ENCODE measurements around the gene MTERF4.
"Not testable (repeated sequence)": the region's sequence is repeated elsewhere in the genome, so short reads cannot be mapped to it uniquely, and the experiment has no call there.

Gene MTERF4

GRCh38 chr2:241112592-241112991 lies 10.5 kb upstream of the MTERF4 start:
- DNase-seq, result no peak

GRCh38 chr2:241112046-241112445 lies 10.0 kb upstream of the MTERF4 start:
- no peak for DNase-seq

- DNase-seq, result no peak
These were observed 9.3 kb upstream of the MTERF4 start for GRCh38 chr2:241111440-241111805.

- no peak for DNase-seq
These were observed 8.7 kb upstream of the MTERF4 start for GRCh38 chr2:241110607-241111439.

GRCh38 chr2:241110089-241110606 lies 8.1 kb upstream of the MTERF4 start:
- DNase-seq, result no peak

- no peak for DNase-seq
These were observed 7.4 kb upstream of the MTERF4 start for GRCh38 chr2:241109210-241110088.

- no peak for DNase-seq
These were observed 6.5 kb upstream of the MTERF4 start for GRCh38 chr2:241108271-241109209.

GRCh38 chr2:241107031-241107783 lies 5.1 kb upstream of the MTERF4 start:
- no peak for DNase-seq

GRCh38 chr2:241105641-241106040 lies 3.6 kb upstream of the MTERF4 start:
- no peak for DNase-seq

GRCh38 chr2:241104611-241105010 lies 2.5 kb upstream of the MTERF4 start:
- not testable (repeated sequence) for DNase-seq

GRCh38 chr2:241103176-241103595 lies 1.1 kb upstream of the MTERF4 start:
- no peak for DNase-seq

GRCh38 chr2:241099246-241099645 lies 2.8 kb downstream of the MTERF4 start:
- DNase-seq, result no peak

GRCh38 chr2:241096979-241097378 lies 5.1 kb downstream of the MTERF4 start:
- no peak for DNase-seq

- DNase-seq, result no peak
These were observed 6.3 kb downstream of the MTERF4 start for GRCh38 chr2:241095594-241096290.

- no peak for DNase-seq
These were observed 7.1 kb downstream of the MTERF4 start for GRCh38 chr2:241094924-241095420.

- DNase-seq, result no peak
These were observed 7.9 kb downstream of the MTERF4 start for GRCh38 chr2:241094172-241094571.

- not testable (repeated sequence) for DNase-seq
These were observed 8.8 kb downstream of the MTERF4 start for GRCh38 chr2:241093133-241093781.

GRCh38 chr2:241092677-241093076 lies 9.4 kb downstream of the MTERF4 start:
- DNase-seq, result no peak
